HG03575 (cell line): ENCODE data around the gene INKA1.
"Not testable (repeated sequence)": the region's sequence is repeated elsewhere in the genome, so short reads cannot be mapped to it uniquely, and the experiment has no call there.

Experiments used
- ATAC-seq: cut with Tn5 transposase; IDR thresholded peaks from one replicate; pipeline ENCODE4 v1.9.1; 2021; ENCODE audit not compliant: unreplicated experiment, insufficient number of reproducible peaks, low FRiP score; ENCODE audit errors: extremely low read depth

Gene INKA1

DNA sequence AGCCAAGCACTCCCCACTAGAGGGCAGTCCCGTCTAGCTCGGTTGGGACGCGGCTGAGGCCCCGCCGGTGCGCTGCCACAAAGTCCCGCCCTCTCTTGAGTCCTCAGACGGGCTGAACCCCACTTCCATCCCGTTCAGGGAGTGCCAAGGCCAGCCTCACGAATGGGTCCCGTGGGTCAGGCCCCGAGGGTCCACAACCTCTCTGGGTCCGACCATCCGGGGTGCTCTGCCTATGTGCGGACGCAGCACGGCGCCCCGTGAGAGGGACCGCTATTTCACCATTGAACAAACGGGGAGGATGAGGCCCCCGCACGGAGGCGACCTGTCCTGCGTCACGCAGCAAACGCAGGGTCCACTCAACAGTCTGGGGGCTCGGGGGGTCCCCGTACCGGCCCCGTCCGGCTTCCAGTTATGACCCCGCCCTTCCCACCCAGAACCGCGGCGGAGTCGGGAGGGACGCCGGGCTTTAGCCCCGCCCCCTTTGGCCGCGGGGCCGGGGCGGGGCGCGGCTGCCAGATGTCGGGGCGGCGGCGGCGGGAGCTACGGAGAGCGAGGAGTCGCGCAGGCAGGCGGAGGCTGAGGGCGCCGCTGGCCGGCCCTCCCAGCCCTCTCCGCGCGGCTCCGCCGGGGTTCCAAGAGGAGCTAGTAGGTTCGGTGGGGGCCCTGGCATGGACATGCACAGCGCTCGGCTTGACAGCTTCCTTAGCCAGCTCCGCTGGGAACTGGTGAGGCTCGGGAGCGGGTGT is at the start of gene INKA1:
INKA1 (plus strand) TSS at position 543 of the 746 bp plus-strand sequence; CDS start at position 675, 132 bp downstream.
- peak; percentile 30 for ATAC-seq

- ATAC-seq: no peak
These were observed 48.5 kb upstream of the INKA1 start for GRCh38 chr3:49754536-49754935.

GRCh38 chr3:49756036-49756435 is 47.0 kb upstream of the INKA1 start:
- ATAC-seq: no peak

- no peak for ATAC-seq
These were observed 45.9 kb upstream of the INKA1 start for GRCh38 chr3:49757197-49757596.

- no peak for ATAC-seq
These were observed 43.8 kb upstream of the INKA1 start for GRCh38 chr3:49759226-49759625.

DNA sequence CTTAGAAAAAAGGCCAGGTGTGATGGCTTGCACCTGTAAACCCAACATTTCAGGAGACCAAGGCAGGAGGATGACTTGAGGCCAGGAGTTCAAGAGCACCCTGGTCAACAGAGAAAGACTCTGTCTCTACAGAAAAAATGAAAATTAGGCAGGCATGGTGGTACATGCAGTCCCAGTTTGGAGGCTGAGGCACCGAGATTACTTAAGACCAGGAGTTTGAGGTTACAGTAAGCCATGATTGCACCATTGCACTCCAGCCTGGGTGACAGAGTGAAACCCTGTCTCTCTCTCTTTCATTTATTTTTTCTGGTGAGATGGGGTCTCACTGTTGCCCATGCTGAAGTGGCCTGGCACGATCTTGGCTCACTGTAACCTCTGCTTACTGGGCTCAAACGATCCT is 41.4 kb upstream of the INKA1 start:
- no peak for ATAC-seq

GRCh38 chr3:49763981-49764380 is 39.1 kb upstream of the INKA1 start:
- no peak for ATAC-seq

DNA sequence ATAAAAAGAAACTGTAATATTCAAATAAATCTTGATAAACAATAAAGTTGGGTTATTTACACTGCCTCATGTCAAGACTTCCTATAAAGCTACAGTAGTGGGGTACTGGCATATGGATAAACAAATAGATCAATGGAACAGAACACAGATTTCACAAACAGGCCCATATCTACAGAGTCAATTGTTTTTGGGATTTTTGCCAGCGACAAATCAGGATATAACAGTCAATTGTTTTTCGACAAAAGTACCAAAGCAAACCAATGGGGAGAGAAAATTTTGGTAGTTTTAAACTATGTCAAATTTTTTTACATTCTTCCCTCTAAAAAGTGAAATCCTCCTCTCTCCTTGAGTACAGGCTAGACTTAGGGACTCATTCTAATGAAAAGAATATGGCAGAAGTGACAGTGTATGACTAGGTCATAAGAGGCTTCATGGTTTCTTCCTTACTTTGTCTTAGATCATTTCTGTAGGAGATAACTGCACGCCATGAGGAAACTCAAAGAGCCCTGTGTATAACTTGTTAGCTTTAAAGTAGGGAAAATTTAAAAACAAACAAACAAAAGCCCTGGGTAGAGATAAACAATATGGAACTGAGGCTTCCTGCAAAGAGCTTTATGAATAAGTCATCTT is 33.7 kb upstream of the INKA1 start:
- ATAC-seq: no peak

- ATAC-seq: no peak
These were observed 33.1 kb upstream of the INKA1 start for GRCh38 chr3:49769926-49770325.

DNA sequence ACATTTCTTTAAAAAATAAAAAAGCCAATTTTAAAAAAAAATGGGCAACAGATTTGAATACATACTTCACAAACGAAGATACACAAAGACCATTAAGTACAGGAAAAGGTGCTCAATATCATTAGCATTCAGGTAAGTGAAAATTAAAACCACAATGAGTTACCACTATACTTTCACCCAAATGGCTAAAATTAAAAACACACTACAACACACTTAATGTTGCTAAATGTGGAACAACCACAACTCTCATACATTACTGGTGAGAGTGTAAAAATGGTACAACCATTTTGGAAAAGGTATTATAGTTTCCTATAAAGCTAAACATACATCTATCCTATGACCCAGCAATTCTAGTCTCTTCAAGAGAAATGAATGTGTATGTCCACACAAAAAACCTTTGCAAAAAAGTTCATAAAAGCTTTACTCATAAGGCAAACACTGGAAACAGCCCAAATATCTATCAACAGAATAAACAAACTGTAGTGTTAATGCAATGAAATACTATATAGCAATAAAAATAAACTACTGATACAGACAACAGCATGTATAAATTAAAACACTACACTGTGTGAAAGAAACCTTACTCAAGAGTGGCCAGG is 31.6 kb upstream of the INKA1 start:
- no peak for ATAC-seq

GRCh38 chr3:49772703-49773102 is 30.4 kb upstream of the INKA1 start:
- ATAC-seq: no peak

- ATAC-seq: no peak
These were observed 27.5 kb upstream of the INKA1 start for GRCh38 chr3:49775538-49775937.

- ATAC-seq: not testable (repeated sequence)
These were observed 27.0 kb upstream of the INKA1 start for GRCh38 chr3:49776101-49776500.

- no peak for ATAC-seq
These were observed 23.5 kb upstream of the INKA1 start for GRCh38 chr3:49779358-49780079.

- ATAC-seq: no peak
These were observed 22.7 kb upstream of the INKA1 start for GRCh38 chr3:49780080-49780974.

GRCh38 chr3:49780975-49781365 is 22.1 kb upstream of the INKA1 start:
- not testable (repeated sequence) for ATAC-seq

GRCh38 chr3:49781415-49782199 is 21.5 kb upstream of the INKA1 start:
- ATAC-seq: no peak

DNA sequence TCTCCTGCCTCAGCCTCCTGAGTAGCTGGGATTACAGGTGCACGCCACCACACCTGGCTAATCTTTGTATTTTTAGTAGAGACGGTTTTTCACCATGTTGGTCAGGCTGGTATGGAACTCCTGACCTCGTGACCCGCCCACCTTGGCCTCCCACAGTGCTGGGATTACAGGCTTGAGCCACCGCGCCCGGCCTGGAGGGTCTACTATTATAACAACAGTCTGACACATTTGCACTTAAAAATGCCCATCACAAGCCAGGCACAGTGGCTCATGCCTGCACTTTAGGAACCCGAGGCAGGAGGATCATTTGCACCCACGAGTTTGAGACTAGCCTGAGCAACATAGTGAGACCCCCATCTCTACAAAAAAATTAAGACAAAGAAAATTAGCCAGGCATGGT is 20.8 kb upstream of the INKA1 start:
- ATAC-seq: not testable (repeated sequence)
